Liver (tissue), 9 donors: Measurements from ENCODE around the gene LAMB1. TPM values are rescaled to one million over a fixed set of nuclear protein-coding genes. Genes with fewer than 3 reads are reported as not detected.
A peak's percentile ranks its signal among the peaks of the same experiment; 100 is the strongest.

Source experiments
- DNase-seq: peaks from one replicate; pipeline ENCODE4 v3.0.0-alpha.2; 2017; ENCODE audit warnings: low spot score
- H3K27ac ChIP-seq, 2 donors: one replicate each; pipeline ENCODE4 v1.7.0; 2013; ENCODE audit warnings: inconsistent platforms in 2 of 2, low read length in 2 of 2, control low read depth in 1 of 2, low read depth in 1 of 2, mild to moderate bottlenecking in 1 of 2
- H3K27me3 ChIP-seq, 4 donors: one replicate each; pipeline versions ENCODE4 v1.6.1 to v1.7.0; 2013; ENCODE audit warnings: low read length in 3 of 4, inconsistent platforms in 1 of 4, mild to moderate bottlenecking in 1 of 4, moderate library complexity in 1 of 4; ENCODE audit not compliant: control insufficient read depth in 4 of 4, insufficient read depth in 4 of 4
- H3K36me3 ChIP-seq, 4 donors: one replicate each; pipeline versions ENCODE4 v1.6.1 to v1.7.0; 2013; ENCODE audit warnings: low read length in 3 of 4, mild to moderate bottlenecking in 3 of 4, low read depth in 1 of 4, moderate library complexity in 1 of 4; ENCODE audit not compliant: control insufficient read depth in 4 of 4, insufficient read depth in 3 of 4
- H3K4me1 ChIP-seq, 4 donors: one replicate each; pipeline versions ENCODE4 v1.6.1 to v1.7.0; 2013; ENCODE audit warnings: low read length in 3 of 4, mild to moderate bottlenecking in 3 of 4, moderate library complexity in 1 of 4; ENCODE audit not compliant: control insufficient read depth in 4 of 4, insufficient read depth in 4 of 4
- H3K4me3 ChIP-seq, 3 donors: one replicate each; pipeline versions ENCODE4 v1.6.1 to v1.7.0; 2013; ENCODE audit warnings: low read length in 3 of 3, control low read depth in 1 of 3, low read depth in 1 of 3, mild to moderate bottlenecking in 1 of 3
- H3K9ac ChIP-seq, 2 donors: one replicate each; pipeline ENCODE4 v1.7.0; 2013; ENCODE audit warnings: low read length in 2 of 2, mild to moderate bottlenecking in 2 of 2, moderate library complexity in 2 of 2, control low read depth in 1 of 2, low read depth in 1 of 2
- H3K9me3 ChIP-seq, 4 donors: one replicate each; pipeline versions ENCODE4 v1.6.1 to v1.7.0; 2013; ENCODE audit warnings: low read length in 3 of 4; ENCODE audit not compliant: control insufficient read depth in 4 of 4
- EGR1 ChIP-seq, 2 donors: IDR thresholded peaks; 2 replicates each; pipeline ENCODE4 v1.6.1; 2016 to 2018; ENCODE audit warnings: antibody characterized with exemption in 2 of 2, low read depth in 2 of 2
- FOXA1 ChIP-seq: IDR thresholded peaks from 2 replicates; pipeline ENCODE4 v1.6.1; 2016; ENCODE audit warnings: antibody characterized with exemption
- FOXA2 ChIP-seq: IDR thresholded peaks from 2 replicates; pipeline ENCODE4 v1.6.1; 2016; ENCODE audit warnings: antibody characterized with exemption
- GABPA ChIP-seq, 2 donors: IDR thresholded peaks in 1 of 2; conservative IDR thresholded peaks in 1 of 2; 2 replicates each; pipeline ENCODE4 v1.6.1; 2016; ENCODE audit warnings: antibody characterized with exemption in 2 of 2, mild to moderate bottlenecking in 1 of 2, moderate library complexity in 1 of 2
- HNF4A ChIP-seq, 2 donors: conservative IDR thresholded peaks; 2 replicates each; pipeline ENCODE4 v1.6.1; 2016; ENCODE audit warnings: antibody characterized with exemption in 2 of 2, mild to moderate bottlenecking in 2 of 2
- HNF4G ChIP-seq: IDR thresholded peaks from 2 replicates; pipeline ENCODE4 v1.6.1; 2016; ENCODE audit warnings: antibody characterized with exemption
- JUND ChIP-seq, 2 donors: IDR thresholded peaks; 2 replicates each; pipeline ENCODE4 v1.6.1; 2016; ENCODE audit warnings: antibody characterized with exemption in 2 of 2
- NR2F2 ChIP-seq: IDR thresholded peaks from 2 replicates; pipeline ENCODE4 v1.6.1; 2016; ENCODE audit warnings: antibody characterized with exemption
- RAD21 ChIP-seq, 2 donors: IDR thresholded peaks; 2 replicates each; pipeline ENCODE4 v1.6.1; 2016; ENCODE audit warnings: antibody characterized with exemption in 2 of 2, mild to moderate bottlenecking in 2 of 2
- RXRA ChIP-seq, 2 donors: IDR thresholded peaks; 2 replicates each; pipeline ENCODE4 v1.6.1; 2017 to 2018; ENCODE audit warnings: antibody characterized with exemption in 2 of 2, mild to moderate bottlenecking in 1 of 2
- SP1 ChIP-seq: IDR thresholded peaks from 2 replicates; pipeline ENCODE4 v1.6.1; 2018; ENCODE audit warnings: antibody characterized with exemption, mild to moderate bottlenecking
- TAF1 ChIP-seq: conservative IDR thresholded peaks from 2 replicates; pipeline ENCODE4 v1.6.1; 2016; ENCODE audit warnings: antibody characterized with exemption, mild to moderate bottlenecking
- YY1 ChIP-seq: IDR thresholded peaks from 2 replicates; pipeline ENCODE4 v1.6.1; 2016; ENCODE audit warnings: antibody characterized with exemption, mild to moderate bottlenecking
- WGBS: extraction: QIAGEN DNeasy Blood & Tissue Kit; methylation state at CpG from one replicate; pipeline ENCODE4 v1.1.7; 2013; 5-methylcytosine and 5-hydroxymethylcytosine counted together
- polyA plus RNA-seq, 2 donors: library from polyadenylated mRNA; stranded (reverse) in 1 of 2; unstranded in 1 of 2; fragments of 200-250 nt in 1 of 2; fragments of >200 nt in 1 of 2; fragmentation: Nextera tagmentation in 1 of 2; extraction: Ambion mirVana in 1 of 2; gene quantifications; one replicate each; pipeline versions ENCODE4 v1.2.1 to v1.2.3, GENCODE V29; 2013 to 2015
- total RNA-seq, 2 donors: library from RNA; depleted of rRNA; stranded (reverse); fragments of >200 nt; gene quantifications; one replicate each; pipeline ENCODE4 v1.2.3, GENCODE V29; 2014
- TF ChIP-seq, protein P1 (sequence below): IDR thresholded peaks from 2 replicates; pipeline ENCODE4 v1.6.1; 2016; ENCODE audit warnings: antibody characterized with exemption
- TF ChIP-seq, protein P2 (sequence below): fragments of 150-350 bp; IDR thresholded peaks from 2 replicates; pipeline ENCODE4 v1.5.1; 2017; ENCODE audit warnings: improper control_type of control experiment, low read depth, low read length; ENCODE audit not compliant: missing input control
- TF ChIP-seq, protein P3 (sequence below): IDR thresholded peaks from 2 replicates; pipeline ENCODE4 v1.6.1; 2016; ENCODE audit warnings: antibody characterized with exemption
- TF ChIP-seq, protein P4 (sequence below): IDR thresholded peaks from 2 replicates; pipeline ENCODE4 v1.6.1; 2016; ENCODE audit warnings: antibody characterized with exemption
- TF ChIP-seq, protein P5 (sequence below): IDR thresholded peaks from 2 replicates; pipeline ENCODE4 v1.6.1; 2016; ENCODE audit warnings: antibody characterized with exemption, mild to moderate bottlenecking
- donor health status: healthy.
- donor health status: healthy.
- donor health status: healthy.
- donor health status: healthy.
- donor health status: healthy.

The LAMB1 gene
- total and polyA plus RNA-seq, 4 donors, result 12.6 to 63.1 (median 25.8) TPM

DNA sequence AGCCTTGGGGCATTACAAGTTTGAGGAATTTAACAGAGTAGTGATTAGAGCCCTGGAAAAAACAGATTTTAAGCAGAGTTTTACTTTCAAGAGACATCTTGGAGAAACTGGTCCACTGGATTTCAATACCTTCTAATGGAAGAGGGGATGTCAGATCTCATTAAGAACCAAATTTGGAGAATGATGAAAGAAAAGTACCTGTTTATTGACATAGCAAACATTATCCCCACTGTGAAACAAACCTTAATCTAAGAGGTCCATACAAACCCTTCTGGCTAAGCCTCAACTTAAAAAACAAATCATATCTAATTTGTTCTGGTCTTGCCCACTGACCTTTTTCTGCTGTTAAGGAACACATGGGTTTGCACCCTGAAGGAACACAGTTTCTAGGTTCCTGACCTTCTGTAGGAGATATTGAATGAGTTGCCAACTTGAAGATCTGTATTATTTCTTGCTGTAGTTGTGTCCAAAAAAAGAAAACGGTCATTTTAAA lies 53.5 kb downstream of the LAMB1 start:
- H3K27ac ChIP-seq, result peak overlapping the region in 1 of 2 donors; percentile 43

GRCh38 chr7:107948645-107949442 lies 54.1 kb downstream of the LAMB1 start:
- Histone ChIP-seq H3K36me3 (no peaks in the 10 kb centered on the region), H3K27ac (peak overlapping the region in 1 of 2 donors; percentile 43), H3K9me3 (no peaks in the 10 kb centered on the region), H3K4me1 (peaks cover 0 to 9% (median 0%) of the 10 kb centered on the region in 4 donors), H3K9ac (no peak overlapping the region), H3K4me3 (no peak overlapping the region), H3K27me3 (no peaks in the 10 kb centered on the region)
- TF ChIP-seq GABPA (IDR thresholded peaks at IDR 0.05 in 1 of 2, conservative IDR thresholded peaks at IDR 0.05 in 1 of 2) (no peak), RXRA (IDR thresholded peaks at IDR 0.05) (peak in 1 of 2 donors; percentile 46), RAD21 (IDR thresholded peaks at IDR 0.05) (peak; percentile 25 to 37), HNF4G (no peak), EGR1 (IDR thresholded peaks at IDR 0.05; ENCODE audit: low read depth in 2 of 2) (no peak), JUND (IDR thresholded peaks at IDR 0.05) (peak in 1 of 2 donors; percentile 54), FOXA1 (no peak), FOXA2 (peak; percentile 18), HNF4A (conservative IDR thresholded peaks at IDR 0.05) (peak; percentile 71), SP1 (peak; percentile 23), YY1 (peak; percentile 60), TAF1 (no peak), NR2F2 (peak; percentile 74)
- TF ChIP-seq, protein P1, sequence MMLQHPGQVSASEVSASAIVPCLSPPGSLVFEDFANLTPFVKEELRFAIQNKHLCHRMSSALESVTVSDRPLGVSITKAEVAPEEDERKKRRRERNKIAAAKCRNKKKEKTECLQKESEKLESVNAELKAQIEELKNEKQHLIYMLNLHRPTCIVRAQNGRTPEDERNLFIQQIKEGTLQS, result no peak
- TF ChIP-seq, protein P2, sequence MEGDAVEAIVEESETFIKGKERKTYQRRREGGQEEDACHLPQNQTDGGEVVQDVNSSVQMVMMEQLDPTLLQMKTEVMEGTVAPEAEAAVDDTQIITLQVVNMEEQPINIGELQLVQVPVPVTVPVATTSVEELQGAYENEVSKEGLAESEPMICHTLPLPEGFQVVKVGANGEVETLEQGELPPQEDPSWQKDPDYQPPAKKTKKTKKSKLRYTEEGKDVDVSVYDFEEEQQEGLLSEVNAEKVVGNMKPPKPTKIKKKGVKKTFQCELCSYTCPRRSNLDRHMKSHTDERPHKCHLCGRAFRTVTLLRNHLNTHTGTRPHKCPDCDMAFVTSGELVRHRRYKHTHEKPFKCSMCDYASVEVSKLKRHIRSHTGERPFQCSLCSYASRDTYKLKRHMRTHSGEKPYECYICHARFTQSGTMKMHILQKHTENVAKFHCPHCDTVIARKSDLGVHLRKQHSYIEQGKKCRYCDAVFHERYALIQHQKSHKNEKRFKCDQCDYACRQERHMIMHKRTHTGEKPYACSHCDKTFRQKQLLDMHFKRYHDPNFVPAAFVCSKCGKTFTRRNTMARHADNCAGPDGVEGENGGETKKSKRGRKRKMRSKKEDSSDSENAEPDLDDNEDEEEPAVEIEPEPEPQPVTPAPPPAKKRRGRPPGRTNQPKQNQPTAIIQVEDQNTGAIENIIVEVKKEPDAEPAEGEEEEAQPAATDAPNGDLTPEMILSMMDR, result no peak
- TF ChIP-seq, protein P3, sequence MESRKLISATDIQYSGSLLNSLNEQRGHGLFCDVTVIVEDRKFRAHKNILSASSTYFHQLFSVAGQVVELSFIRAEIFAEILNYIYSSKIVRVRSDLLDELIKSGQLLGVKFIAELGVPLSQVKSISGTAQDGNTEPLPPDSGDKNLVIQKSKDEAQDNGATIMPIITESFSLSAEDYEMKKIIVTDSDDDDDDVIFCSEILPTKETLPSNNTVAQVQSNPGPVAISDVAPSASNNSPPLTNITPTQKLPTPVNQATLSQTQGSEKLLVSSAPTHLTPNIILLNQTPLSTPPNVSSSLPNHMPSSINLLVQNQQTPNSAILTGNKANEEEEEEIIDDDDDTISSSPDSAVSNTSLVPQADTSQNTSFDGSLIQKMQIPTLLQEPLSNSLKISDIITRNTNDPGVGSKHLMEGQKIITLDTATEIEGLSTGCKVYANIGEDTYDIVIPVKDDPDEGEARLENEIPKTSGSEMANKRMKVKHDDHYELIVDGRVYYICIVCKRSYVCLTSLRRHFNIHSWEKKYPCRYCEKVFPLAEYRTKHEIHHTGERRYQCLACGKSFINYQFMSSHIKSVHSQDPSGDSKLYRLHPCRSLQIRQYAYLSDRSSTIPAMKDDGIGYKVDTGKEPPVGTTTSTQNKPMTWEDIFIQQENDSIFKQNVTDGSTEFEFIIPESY, result no peak
- TF ChIP-seq, protein P4, sequence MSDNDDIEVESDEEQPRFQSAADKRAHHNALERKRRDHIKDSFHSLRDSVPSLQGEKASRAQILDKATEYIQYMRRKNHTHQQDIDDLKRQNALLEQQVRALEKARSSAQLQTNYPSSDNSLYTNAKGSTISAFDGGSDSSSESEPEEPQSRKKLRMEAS, result peak; percentile 13
- TF ChIP-seq, protein P5, sequence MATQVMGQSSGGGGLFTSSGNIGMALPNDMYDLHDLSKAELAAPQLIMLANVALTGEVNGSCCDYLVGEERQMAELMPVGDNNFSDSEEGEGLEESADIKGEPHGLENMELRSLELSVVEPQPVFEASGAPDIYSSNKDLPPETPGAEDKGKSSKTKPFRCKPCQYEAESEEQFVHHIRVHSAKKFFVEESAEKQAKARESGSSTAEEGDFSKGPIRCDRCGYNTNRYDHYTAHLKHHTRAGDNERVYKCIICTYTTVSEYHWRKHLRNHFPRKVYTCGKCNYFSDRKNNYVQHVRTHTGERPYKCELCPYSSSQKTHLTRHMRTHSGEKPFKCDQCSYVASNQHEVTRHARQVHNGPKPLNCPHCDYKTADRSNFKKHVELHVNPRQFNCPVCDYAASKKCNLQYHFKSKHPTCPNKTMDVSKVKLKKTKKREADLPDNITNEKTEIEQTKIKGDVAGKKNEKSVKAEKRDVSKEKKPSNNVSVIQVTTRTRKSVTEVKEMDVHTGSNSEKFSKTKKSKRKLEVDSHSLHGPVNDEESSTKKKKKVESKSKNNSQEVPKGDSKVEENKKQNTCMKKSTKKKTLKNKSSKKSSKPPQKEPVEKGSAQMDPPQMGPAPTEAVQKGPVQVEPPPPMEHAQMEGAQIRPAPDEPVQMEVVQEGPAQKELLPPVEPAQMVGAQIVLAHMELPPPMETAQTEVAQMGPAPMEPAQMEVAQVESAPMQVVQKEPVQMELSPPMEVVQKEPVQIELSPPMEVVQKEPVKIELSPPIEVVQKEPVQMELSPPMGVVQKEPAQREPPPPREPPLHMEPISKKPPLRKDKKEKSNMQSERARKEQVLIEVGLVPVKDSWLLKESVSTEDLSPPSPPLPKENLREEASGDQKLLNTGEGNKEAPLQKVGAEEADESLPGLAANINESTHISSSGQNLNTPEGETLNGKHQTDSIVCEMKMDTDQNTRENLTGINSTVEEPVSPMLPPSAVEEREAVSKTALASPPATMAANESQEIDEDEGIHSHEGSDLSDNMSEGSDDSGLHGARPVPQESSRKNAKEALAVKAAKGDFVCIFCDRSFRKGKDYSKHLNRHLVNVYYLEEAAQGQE, result no peak
- 60% methylated on average over 7 of the region's 7 CpGs for WGBS
- no peak for DNase-seq

More for the DNA sequence above, 53.5 kb downstream of the LAMB1 start:
- Histone ChIP-seq H3K4me3 (no peak overlapping the region), H3K4me1 (peaks cover 0 to 9% (median 0%) of the 10 kb centered on the region in 4 donors), H3K36me3 (no peaks in the 10 kb centered on the region), H3K9ac (no peak overlapping the region), H3K27me3 (no peaks in the 10 kb centered on the region), H3K9me3 (no peaks in the 10 kb centered on the region)
- TF ChIP-seq EGR1 (IDR thresholded peaks at IDR 0.05; ENCODE audit: low read depth in 2 of 2) (no peak), GABPA (IDR thresholded peaks at IDR 0.05 in 1 of 2, conservative IDR thresholded peaks at IDR 0.05 in 1 of 2) (no peak), NR2F2 (peak; percentile 1)
- DNase-seq, result no peak
- 83% methylated on average over 1 of the region's 1 CpG for WGBS
